ENCODE measurements around the gene NTHL1.
A peak's percentile ranks its signal among the peaks of the same experiment; 100 is the strongest.

The NTHL1 gene

DNA sequence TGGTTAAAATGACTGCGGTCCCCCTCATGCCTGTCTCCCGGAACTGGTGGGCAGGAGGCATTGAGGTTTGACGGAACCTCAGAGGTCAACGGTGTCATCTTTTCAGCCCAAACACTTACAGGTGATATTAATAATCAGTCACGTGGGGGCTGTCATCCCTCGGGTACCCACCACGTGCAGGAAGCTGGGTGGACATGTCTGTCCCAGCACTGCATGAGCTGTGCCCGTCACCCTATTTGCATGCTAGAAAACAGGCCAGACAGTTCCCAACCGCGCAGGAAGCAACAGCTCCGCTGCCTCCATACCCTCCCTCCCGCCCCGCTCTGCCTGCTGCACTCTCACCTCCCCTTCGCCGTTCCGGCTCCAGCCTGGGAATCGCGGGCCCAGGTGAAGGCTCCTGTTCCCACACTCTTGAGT lies 56.5 kb downstream of the NTHL1 start:
- no peak for DNase-seq

DNA sequence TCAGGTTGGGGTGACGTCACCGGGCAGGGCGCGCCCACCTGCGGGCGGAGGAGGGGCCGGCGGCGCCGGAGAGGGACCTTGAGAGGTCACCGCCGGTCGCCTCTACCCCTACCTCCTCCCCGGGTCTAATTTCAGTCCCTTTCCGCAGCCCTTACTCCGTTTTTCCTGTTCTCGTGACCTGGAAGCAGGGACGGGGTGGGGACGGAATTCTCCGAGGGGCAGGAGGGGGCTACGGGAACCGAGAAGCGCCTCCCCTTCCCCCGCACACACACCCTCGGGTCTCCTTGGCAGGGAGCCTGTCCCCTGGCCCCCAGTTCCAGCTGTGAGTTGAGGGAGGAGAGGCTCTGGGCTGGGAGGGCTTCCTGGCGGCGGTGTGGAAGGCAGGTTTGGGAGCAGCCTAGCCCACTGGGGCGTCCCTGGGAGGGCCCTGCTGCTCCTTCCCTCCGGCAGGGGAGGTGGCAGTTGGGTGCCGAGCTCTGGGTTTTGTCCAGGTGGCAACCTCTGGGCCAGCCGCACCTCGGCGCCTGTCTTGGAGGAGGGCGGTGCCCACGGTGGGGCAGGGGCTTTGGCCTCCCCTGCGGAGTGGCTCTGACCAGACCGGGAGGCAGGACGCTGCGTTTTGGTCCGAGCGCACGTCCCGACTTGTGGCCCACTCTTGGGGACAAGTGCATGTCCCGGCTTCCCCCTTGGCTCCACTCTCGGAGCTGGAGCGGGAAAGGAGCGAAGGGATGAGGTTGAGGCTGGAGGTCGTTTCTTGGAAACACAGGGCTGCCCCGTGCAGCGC lies 57.1 kb downstream of the NTHL1 start:
- peak; percentile 40 for DNase-seq

DNA sequence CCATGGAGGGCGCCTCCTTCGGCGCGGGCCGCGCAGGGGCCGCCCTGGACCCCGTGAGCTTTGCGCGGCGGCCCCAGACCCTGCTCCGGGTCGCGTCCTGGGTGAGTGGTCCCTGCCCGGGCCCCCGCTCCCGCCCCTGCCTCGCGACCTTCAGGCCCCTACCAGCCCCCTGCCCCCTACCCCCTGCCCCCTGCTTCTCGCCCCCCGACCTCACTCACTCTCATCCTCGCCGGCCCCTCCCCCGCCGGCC lies 57.6 kb downstream of the NTHL1 start:
- no peak for DNase-seq

Data from COR-L47 (cell line).